Brain pericyte (primary cell): Measurements from ENCODE around the gene IL20.
A peak's percentile ranks its signal among the peaks of the same experiment; 100 is the strongest.

Experiments
- DNase-seq: peaks from one replicate; pipeline ENCODE4 v3.0.0-alpha.2; 2012; ENCODE audit warnings: low read depth, low spot score

IL20 gene, protein sequence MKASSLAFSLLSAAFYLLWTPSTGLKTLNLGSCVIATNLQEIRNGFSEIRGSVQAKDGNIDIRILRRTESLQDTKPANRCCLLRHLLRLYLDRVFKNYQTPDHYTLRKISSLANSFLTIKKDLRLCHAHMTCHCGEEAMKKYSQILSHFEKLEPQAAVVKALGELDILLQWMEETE

DNA sequence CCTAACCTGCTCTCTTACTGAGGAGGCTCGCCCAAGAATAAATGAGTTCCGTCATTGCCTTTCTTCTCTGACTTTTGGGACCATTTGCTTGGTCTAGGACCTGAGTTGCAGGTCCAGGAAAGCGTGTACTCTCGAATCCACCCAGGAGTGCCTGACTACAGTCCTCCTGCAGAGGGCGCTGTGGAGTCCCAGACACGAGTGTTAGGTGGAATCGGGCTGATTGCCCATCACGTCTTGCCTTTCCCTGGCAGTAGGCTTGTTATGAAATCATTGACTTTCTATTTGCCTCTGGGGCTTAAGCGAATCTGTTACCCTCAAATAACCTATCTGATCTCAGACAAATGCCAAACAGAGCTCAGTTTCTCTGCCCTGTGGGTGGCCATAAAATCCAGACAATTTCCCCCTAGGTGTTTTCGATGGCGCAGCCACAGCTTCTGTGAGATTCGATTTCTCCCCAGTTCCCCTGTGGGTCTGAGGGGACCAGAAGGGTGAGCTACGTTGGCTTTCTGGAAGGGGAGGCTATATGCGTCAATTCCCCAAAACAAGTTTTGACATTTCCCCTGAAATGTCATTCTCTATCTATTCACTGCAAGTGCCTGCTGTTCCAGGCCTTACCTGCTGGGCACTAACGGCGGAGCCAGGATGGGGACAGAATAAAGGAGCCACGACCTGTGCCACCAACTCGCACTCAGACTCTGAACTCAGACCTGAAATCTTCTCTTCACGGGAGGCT is at the start of gene IL20:
Gene IL20, plus strand, starts transcription at position 685 of the 733 bp plus-strand sequence. CDS start 230 bp downstream, outside the sequence.
- DNase-seq: peak; percentile 29

DNA sequence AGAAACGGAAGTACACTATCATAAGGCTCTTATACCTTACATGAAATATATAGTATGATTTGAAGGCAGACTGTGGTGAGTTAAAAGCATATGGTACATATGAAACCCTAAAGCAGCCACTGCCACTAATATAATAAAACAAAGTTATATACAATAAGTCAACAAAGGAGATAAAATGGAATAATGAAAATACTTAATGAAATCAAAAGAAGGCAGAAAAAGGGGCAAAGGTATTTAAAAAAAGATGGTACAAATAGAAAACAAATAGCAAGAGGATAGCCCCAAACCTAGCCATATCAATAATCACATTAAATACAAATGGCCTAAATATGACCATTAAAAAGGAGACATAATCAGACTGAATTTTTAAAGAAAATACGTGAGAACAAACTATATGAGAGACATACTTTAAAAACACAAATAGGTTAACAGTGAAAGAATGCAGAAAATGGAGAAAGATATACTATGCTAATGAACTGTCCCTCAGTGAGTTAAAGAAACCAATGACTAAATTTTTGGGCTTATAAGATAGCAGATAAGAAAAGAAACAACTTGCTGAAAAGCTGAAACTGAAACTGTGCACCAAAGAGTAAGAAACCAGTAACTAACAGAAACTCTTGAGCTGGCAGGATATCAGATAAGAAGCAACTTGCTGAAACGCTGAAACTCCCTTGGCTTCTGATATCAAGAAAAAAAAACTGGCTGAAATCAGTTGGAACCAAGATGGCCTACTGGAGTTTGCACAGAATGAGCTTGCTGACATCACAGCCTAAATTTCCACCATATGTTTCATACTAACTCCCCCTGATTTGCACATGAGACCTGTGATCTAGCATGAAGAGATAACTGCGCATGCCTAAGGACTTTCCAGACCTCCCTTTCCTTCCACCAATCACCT is 48.8 kb upstream of the IL20 start:
- no peak for DNase-seq

DNA sequence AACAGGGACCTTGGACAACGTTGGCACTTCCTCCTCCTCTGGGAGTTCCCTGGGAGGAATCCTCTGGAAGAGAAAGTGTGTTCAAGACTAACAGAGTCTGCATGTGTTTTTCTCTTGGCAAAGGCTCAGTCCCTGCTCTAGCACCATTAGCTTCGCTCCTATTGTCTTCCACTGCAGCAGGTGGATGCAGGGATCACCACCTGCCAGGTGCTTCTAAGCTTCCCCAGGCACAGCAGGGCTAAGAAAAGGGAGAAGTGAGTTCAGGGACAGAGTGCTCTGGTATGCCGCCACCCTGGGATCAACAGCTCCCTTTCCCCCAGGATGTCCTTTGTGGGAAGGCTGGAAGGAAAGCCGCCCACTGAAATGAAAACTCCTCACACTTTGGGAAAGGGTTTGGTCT is 43.9 kb upstream of the IL20 start:
- no peak for DNase-seq

DNA sequence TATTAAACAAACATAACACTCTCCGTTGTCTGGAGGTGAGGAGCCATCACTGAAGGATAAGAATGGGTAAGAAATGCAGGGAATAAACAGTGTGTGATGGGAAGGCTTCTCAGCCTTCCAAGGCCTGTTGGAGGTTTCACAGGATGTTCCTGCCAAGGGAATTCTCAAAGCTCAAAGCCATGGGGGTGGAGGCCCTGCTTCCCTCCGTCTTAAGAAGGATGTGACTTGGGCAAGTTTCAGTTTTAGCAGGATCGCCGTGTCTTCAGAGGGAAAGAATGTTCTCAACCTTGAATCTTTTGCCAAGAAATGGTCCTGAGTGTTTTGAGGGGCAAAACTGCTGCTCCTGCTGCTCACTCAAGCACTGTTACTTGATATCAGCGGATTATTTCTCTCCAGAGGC is 41.7 kb upstream of the IL20 start:
- no peak for DNase-seq

DNA sequence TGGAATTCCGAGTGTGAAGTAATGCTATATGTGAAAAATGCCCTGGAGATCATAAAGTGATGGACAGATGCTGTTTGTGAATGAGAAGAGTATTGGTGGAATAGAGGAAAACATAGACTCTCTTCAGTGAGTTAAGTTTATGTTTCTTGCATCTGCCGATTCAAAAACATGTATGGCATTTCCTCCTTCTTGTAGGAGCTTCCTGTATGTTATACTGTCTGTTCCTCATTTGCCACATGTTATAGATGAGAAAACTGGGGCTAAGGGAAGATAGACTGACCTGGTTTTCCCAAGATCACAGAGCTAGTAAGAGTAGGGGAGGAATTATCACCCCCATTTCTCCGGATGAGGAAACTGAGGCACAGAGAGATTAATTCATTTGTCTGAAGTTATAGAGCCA is 41.1 kb upstream of the IL20 start:
- no peak for DNase-seq

DNA sequence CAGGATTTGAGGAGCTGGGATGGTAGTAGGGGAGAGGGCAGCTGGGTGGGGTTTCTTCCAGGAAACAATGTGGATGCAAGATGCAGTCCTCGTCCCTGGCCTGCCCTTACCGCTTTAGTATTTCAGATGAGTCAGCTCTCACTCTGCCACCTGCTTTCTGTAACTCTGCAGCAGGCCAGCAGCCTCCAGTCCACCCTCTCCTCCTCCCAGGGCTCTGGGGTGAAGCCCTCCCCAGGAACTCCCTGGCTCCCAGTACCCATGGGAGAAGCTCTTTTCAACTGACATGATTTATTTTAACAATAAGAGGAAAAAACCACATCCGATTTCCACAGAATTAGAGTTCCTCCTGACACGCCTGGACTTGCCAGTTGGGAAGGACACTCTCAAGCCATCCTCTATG is 39.0 kb upstream of the IL20 start:
- DNase-seq: no peak

DNA sequence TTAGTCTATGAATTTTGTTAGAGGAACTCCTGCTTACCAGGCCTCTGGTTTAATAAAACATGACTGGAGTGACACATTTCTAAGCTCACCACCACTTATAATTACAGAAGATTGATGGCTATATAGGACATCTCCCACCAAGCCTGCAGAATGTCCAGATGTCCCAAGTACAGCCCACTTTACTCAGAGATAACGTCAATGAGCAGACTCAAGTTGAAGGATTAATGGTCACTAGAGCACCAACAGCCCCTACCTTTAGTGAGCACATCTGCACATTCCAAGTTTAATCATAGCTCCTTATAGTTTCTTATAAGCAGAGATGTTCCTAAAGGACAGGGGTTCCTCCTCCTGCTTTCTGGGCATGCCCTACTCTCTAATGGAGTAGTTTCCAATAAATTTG is 37.4 kb upstream of the IL20 start:
- no peak for DNase-seq

DNA sequence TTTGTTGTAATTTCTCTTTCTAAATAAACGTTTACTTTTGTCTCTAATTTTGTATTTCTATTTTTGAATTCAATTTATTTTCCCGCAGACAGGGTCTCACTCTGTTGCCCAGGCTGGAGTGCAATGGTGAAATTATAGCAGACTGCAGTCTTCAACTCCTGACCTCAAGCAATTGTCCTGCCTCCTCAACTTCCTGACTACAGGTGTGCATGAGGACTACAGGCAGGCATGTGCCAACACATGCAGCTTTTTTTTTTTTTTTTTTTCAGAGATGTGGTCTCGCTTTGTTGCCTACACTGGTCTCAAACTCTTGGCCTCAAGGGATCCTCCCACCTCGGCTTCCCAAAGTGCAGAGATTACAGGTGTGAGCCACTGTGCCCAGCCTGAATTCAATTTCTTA is 36.7 kb upstream of the IL20 start:
- DNase-seq: no peak

DNA sequence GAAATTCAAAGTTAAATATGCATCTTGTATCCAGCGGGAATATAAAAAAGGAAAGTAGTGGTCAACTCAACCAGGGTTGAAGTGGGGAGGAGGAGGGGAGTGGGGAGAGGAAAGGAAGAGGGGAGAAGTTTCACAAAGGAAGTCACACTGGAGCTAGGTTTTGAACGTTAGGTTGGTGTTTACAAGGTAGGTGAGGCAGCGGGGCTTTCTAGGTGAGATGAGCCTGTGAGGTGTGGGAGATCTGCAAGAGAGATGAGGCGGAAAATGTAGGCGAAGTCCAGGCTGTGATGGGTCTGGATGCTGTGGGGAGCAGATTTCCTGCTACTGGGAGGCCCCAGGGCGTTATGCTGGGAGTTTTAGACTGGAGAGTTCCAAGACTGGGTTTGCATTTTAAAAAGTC is 36.1 kb upstream of the IL20 start:
- no peak for DNase-seq

DNA sequence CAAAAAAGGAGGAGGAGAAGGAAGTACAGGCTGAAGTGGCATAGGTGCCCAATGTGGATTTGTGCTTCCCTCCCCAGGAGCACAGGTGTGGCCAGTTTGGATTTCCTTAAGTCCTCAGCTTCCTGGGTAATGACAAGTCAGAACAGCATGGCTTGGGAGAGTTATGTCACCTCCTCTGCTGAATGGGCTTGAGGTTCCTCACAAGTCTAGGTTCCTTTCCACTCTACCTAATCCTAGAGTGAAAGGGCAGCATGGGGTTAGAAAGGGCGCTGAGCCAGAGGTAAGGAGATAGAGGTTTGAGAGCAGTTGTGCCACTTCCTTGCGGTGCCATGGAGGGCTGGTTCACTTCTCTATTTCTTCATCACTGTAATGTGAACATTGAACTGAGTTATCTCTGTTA is 35.5 kb upstream of the IL20 start:
- no peak for DNase-seq

DNA sequence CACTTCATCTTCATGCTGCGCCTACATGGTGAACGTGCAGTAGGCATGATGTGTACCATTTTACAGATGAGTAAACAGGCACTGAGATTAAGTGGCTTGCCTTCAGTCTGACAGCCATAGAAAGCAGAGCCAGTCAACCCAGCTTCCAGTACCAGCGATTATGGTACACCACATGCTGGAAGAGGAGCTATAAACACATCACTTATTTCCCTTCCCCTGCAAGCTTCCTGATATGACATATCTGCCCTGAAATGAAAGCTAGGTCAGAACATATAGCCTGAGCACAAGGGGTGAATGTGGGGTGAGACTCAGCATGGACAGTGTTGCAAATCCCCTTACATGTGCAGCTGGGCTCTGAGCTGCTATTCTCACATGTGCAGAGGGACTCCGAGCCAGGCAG is 33.8 kb upstream of the IL20 start:
- no peak for DNase-seq

DNA sequence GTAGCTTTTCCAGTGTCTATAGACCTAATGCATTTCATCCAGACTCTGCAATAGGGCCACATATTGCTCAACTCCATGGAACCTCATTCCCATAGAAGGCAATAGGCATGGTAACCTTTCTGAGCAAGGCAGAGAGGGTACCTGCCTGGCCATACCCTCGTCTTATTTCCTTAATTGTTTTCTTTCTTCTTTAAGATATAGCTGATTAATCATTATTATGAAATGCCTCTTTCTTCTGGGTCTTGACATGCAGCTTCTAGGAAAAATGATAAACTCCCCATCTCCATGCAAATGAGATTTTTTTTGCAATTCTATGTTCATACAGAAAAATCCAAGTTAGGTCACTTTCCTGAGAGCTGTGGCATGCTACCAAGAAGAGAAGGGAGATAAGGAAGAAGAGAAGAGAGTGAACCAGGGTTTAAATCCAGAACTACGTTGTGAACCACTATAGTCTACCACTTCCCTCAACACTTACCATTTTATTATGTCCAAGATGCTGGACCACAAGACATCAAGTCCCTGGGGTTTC is 33.0 kb upstream of the IL20 start:
- DNase-seq: no peak

DNA sequence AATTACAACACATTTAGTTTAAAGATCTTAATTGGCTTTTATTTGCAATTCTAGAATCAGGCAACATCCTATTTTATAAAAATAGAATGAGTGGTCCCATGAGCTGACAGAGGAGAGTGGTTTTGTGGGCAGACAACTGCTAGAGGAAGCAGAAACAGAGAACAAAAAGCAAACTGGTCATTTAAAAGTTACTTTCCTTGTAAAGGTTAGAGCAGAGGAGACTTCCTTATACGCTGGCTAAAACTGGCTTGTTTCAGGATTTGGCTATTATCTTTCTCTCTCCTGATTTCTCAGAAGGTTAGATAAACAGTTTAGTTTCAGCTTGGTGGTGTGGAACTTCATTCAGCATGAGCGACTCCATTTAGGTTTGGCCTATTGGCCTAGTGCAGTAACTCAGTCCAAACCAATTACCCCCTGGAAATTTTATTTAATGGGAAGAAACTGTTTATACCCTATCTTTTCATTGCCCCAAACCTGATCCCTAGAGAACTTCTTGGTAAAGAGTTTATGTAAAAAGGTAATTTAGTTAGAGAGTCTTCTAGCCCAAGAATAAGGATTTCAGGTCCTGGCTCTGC is 32.2 kb upstream of the IL20 start:
- no peak for DNase-seq

DNA sequence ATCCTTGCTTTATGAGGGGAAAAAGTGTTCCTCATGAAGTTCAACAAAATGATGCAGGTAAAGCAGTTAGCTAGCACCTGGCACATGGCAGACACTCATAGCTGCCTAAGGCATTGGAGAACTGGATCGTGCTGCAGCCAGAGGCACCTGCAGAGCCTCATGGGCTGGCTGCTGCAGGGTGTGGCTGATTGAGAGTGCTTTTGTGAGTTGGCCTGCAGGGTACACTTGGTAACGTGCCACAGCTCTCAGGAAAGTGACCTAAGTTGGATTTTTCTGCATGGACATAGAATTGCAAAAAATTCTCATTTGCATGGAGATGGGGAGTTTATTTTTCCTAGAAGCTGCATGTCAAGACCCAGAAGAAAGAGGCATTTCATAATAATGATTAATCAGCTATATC is 31.6 kb upstream of the IL20 start:
- no peak for DNase-seq

DNA sequence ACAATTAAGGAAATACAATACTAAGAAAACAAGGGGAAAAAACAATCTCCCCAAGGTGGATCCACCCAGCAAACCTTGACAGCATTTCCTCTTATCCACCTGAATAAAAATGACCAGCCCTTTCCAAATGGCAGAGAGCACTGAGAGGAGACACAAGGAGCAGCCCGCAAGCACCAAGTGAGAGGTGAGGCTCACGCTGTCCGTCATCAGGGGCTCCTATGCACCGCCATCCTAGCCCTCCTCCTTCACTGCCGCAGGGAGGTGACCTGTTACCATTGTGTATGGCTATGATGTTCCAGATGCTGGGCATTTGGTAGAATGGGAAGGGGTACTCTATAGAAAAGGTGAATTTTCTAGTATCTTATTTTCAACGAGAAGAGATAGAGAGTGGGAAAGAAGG is 31.2 kb upstream of the IL20 start:
- no peak for DNase-seq

DNA sequence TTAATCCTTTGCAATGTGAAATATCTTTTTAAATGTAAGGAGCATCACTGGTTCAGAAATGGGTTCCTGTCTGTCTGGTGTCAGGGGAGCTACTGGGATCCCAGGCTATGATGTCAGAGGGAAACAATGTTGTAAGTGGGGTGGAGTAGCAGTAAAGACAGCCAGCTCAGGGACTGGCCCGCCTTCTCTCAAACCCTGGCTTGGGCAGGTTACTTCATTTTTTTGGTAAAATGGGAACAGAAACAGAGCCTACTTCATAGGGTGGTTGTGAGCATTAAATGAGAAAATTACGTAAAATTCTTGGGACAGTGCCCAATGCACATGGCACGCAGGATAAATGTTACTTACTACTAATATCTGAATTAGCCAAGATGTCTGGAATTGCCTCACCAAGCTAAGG is 30.7 kb upstream of the IL20 start:
- DNase-seq: no peak

DNA sequence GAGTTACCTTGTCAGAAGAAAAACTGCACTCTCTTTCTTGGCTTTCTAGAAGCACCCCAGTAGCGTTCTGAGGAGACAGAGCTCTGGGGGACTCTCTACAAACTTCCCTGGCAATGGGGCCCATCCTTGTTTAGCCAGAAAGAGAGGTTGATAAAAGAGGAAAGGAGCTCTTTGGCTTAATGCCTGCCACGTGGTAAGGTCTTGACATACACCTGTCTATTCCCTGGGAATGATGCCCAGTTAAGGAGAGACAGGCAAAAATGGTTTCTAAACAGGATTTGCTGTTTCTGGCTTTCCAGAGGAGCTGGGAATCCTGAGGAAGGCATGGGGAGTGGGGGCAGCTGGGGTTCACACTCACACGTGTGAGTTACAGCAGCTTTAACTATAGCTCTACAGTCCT is 30.2 kb upstream of the IL20 start:
- DNase-seq: no peak

DNA sequence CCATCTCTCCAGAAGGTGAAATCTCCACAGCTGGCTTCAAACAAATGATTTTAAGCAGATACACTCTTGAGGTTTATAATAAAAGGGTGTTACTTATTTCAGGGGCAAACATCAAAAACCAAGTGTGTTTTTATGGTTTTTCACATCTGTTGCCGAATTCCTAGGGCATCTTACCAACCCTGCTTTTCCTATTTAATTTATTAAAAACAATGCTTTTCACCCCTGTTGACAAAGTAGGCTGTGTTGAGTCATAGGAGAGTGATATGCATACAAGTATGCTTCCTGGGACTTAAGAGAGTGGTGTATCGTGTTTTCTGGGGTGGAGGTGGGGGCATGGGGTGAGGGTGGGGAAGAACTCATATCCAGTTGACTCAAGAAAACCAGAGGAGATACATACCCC is 29.3 kb upstream of the IL20 start:
- no peak for DNase-seq

DNA sequence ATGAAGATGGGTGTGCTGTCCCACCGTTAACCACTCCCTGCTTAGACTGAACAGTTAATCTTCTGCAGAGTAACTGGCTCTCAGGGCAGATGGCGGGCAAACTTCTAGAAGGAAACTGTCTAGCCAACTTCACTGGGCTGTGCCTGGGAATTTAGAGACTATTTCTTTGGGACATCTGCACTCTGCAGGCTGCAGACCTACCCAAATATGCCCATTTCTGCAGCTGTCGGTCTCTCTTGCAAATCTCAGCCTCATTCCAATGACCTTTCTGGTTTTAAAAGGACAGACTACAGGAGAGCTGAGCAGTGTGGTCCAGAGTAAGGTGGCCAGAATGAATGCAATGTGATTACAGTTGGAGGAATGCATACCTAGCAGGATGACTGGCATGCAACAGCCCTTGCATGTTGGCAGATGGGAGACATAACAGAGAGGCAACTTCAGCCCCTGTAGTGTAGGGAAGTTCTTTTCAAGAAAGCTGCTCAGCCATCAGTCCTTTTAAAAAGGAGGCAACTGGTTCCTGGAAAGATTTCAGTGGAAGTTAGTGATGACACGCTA is 26.3 kb upstream of the IL20 start:
- no peak for DNase-seq

DNA sequence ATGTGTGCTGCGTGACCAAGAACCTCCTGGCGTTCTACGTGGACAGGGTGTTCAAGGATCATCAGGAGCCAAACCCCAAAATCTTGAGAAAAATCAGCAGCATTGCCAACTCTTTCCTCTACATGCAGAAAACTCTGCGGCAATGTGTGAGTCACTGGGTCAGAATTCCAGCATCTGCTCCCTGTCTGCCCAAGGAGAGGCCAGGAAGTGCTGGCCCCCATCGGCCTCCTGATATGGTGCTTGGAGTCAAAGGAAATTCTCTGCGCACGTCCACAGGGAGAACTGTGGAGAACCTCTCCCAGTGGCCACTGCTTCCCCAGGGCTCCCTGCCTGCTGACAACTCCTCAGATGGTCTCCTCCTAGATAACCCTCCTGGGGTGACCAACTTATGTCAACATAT is 25.6 kb upstream of the IL20 start:
- no peak for DNase-seq

DNA sequence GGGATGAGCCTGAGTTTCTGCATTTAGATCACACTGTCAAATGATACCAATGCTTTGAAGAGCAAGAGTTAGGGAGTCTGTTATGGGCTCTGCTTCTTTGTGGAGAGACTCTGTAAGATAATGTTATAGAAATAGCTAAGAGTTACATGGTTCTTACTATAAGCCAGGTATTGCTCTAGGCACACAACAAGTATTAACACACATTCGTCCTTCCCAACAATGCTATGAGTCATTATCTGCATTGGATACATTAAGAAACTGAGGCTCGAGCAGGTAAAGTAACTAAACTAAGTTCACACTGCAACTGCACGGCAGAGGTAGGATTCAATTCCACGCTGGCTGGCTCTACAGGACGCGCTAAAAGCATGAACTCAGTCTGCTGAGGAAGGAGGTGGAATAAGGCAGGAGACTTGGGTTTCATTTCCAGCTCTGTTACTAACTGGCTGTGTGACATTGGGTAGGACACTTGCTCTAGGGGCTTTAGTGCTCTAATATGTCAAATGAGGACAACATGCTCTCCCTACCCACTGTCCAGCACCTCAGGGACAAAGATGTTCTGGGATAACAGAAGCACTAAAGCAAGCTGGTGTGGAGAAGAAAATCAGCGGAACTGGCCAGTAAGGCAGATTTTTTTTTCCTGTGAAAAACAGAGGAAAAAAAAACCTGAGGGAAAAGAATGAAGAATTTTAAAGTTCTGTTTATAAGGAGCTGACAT is 23.7 kb upstream of the IL20 start:
- DNase-seq: no peak
